GM18520 (cell line): ENCODE measurements around the gene PRRC2B.
"Not testable (repeated sequence)": the region's sequence is repeated elsewhere in the genome, so short reads cannot be mapped to it uniquely, and the experiment has no call there.

Source experiments
- ATAC-seq: cut with Tn5 transposase; IDR thresholded peaks from one replicate; pipeline ENCODE4 v1.9.1; 2021; ENCODE audit not compliant: unreplicated experiment

PRRC2B gene

GRCh38 chr9:131432597-131433301, 38.9 kb downstream of the PRRC2B start:
- ATAC-seq, result no peak

GRCh38 chr9:131433302-131433854, 39.5 kb downstream of the PRRC2B start:
- ATAC-seq, result no peak

- no peak for ATAC-seq
Measured at GRCh38 chr9:131434673-131435072, 40.8 kb downstream of the PRRC2B start.

GRCh38 chr9:131436376-131436775, 42.5 kb downstream of the PRRC2B start:
- ATAC-seq, result no peak

GRCh38 chr9:131436865-131437271, 43.0 kb downstream of the PRRC2B start:
- no peak for ATAC-seq

- no peak for ATAC-seq
Measured at GRCh38 chr9:131438190-131438589, 44.3 kb downstream of the PRRC2B start.

GRCh38 chr9:131439224-131439623, 45.3 kb downstream of the PRRC2B start:
- no peak for ATAC-seq

GRCh38 chr9:131441441-131441840, 47.6 kb downstream of the PRRC2B start:
- ATAC-seq, result no peak

GRCh38 chr9:131442351-131442750, 48.5 kb downstream of the PRRC2B start:
- ATAC-seq, result no peak

- ATAC-seq, result no peak
Measured at GRCh38 chr9:131443648-131444047, 49.8 kb downstream of the PRRC2B start.

- ATAC-seq, result no peak
Measured at GRCh38 chr9:131446276-131446675, 52.4 kb downstream of the PRRC2B start.

GRCh38 chr9:131447148-131447547, 53.3 kb downstream of the PRRC2B start:
- no peak for ATAC-seq

GRCh38 chr9:131447600-131447999, 53.7 kb downstream of the PRRC2B start:
- ATAC-seq, result no peak

GRCh38 chr9:131448818-131449217, 54.9 kb downstream of the PRRC2B start:
- ATAC-seq, result no peak

- no peak for ATAC-seq
Measured at GRCh38 chr9:131449276-131449675, 55.4 kb downstream of the PRRC2B start.

GRCh38 chr9:131454028-131454427, 60.1 kb downstream of the PRRC2B start:
- no peak for ATAC-seq

GRCh38 chr9:131455655-131456054, 61.8 kb downstream of the PRRC2B start:
- not testable (repeated sequence) for ATAC-seq

GRCh38 chr9:131457746-131458145, 63.9 kb downstream of the PRRC2B start:
- no peak for ATAC-seq

GRCh38 chr9:131459056-131459455, 65.2 kb downstream of the PRRC2B start:
- no peak for ATAC-seq

GRCh38 chr9:131461166-131461565, 67.3 kb downstream of the PRRC2B start:
- no peak for ATAC-seq

GRCh38 chr9:131464354-131465000, 70.6 kb downstream of the PRRC2B start:
- no peak for ATAC-seq

GRCh38 chr9:131465401-131465800, 71.5 kb downstream of the PRRC2B start:
- ATAC-seq, result no peak
